Hepatocyte (in vitro differentiated cells): ENCODE data around the gene MSI2. TPM values are rescaled to one million over a fixed set of nuclear protein-coding genes. Genes with fewer than 3 reads are reported as not detected.

Experiments
- DNase-seq: peaks from one replicate; pipeline ENCODE4 v3.0.0-alpha.2; 2016; ENCODE audit warnings: low spot score
- H2AFZ ChIP-seq: fragments of 200-600 bp; sonication (generic); 2 replicates; pipeline ENCODE4 v1.6.0; 2016; ENCODE audit warnings: antibody characterized with exemption, mild to moderate bottlenecking
- H3K27ac ChIP-seq: fragments of 200-600 bp; sonication (generic); 2 replicates; pipeline ENCODE4 v1.5.1; 2016; ENCODE audit warnings: mild to moderate bottlenecking
- H3K27me3 ChIP-seq: fragments of 200-600 bp; sonication (generic); 2 replicates; pipeline ENCODE4 v1.6.1; 2016
- H3K36me3 ChIP-seq: fragments of 200-600 bp; sonication (generic); replicated peaks from 2 replicates; pipeline ENCODE4 v1.5.1; 2016; ENCODE audit warnings: low read depth; ENCODE audit not compliant: insufficient read depth
- H3K4me1 ChIP-seq: fragments of 200-600 bp; sonication (generic); 2 replicates; pipeline ENCODE4 v1.5.1; 2016; ENCODE audit warnings: mild to moderate bottlenecking, moderate library complexity; ENCODE audit not compliant: insufficient read depth
- H3K4me2 ChIP-seq: fragments of 200-600 bp; sonication (generic); 2 replicates; pipeline ENCODE4 v1.6.0; 2016
- H3K4me3 ChIP-seq: fragments of 200-600 bp; sonication (generic); 2 replicates; pipeline ENCODE4 v1.5.1; 2016; ENCODE audit warnings: mild to moderate bottlenecking
- H3K79me2 ChIP-seq: fragments of 200-600 bp; sonication (generic); 2 replicates; pipeline ENCODE4 v1.6.0; 2017; ENCODE audit warnings: mild to moderate bottlenecking
- H3K9me2 ChIP-seq: fragments of 200-600 bp; sonication (generic); replicated peaks from 2 replicates; pipeline ENCODE4 v1.6.0; 2017; ENCODE audit warnings: mild to moderate bottlenecking; ENCODE audit not compliant: insufficient read depth
- H3K9me3 ChIP-seq: fragments of 200-600 bp; sonication (generic); 2 replicates; pipeline ENCODE4 v1.5.1; 2016; ENCODE audit warnings: low read depth, mild to moderate bottlenecking
- H4K20me1 ChIP-seq: fragments of 200-600 bp; sonication (generic); 2 replicates; pipeline ENCODE4 v1.6.0; 2016; ENCODE audit warnings: mild to moderate bottlenecking; ENCODE audit not compliant: insufficient read depth, poor library complexity, severe bottlenecking
- CTCF ChIP-seq: fragments of 200-600 bp; sonication (generic); IDR thresholded peaks from 2 replicates; pipeline ENCODE4 v1.5.1; 2016; ENCODE audit warnings: antibody characterized with exemption, mild to moderate bottlenecking; ENCODE audit not compliant: poor library complexity
- EZH2 ChIP-seq: fragments of 200-600 bp; sonication (generic); IDR thresholded peaks from 2 replicates; pipeline ENCODE4 v1.6.1; 2016; ENCODE audit warnings: antibody characterized with exemption, mild to moderate bottlenecking, borderline replicate concordance
- EZH2phosphoT487 ChIP-seq: fragments of 200-600 bp; sonication (generic); IDR thresholded peaks from one replicate; pipeline ENCODE4 v1.6.1; 2018; ENCODE audit warnings: antibody characterized with exemption, mild to moderate bottlenecking, low read depth, moderate library complexity; ENCODE audit not compliant: unreplicated experiment, severe bottlenecking
- WGBS: methylation state at CpG from one replicate; pipeline ENCODE4 v1.1.6; 2016; ENCODE audit warnings: low lambda C conversion rate; ENCODE audit errors: missing lambda C conversion rate; 5-methylcytosine and 5-hydroxymethylcytosine counted together
- polyA plus RNA-seq: library from polyadenylated mRNA; unstranded; fragments of >200 nt; fragmentation: Nextera tagmentation; extraction: Ambion mirVana; gene quantifications from 2 replicates; pipeline ENCODE4 v1.2.1, GENCODE V29; 2016
- total RNA-seq: library from RNA; depleted of rRNA; stranded (reverse); fragments of >200 nt; gene quantifications from 2 replicates; pipeline ENCODE4 v1.2.3, GENCODE V29; 2014

MSI2 gene
- total and polyA plus RNA-seq, 2 experiments from 2014 or later, result 16.1 to 60.6 TPM

- 74% methylated on average over 6 of the region's 6 CpGs for WGBS
- Histone ChIP-seq H3K4me3 (no peak overlapping the region), H3K9me3 (no peaks in the 10 kb centered on the region), H3K4me2 (no peak overlapping the region), H3K27ac (no peak overlapping the region), H3K27me3 (no peaks in the 10 kb centered on the region), H3K4me1 (peaks cover 30% of the 10 kb centered on the region), H4K20me1 (peaks cover 24% of the 10 kb centered on the region), H2AFZ (no peak overlapping the region), H3K9me2 (no peaks in the 10 kb centered on the region), H3K36me3 (no peaks in the 10 kb centered on the region), H3K79me2 (peaks cover 79% of the 10 kb centered on the region)
- TF ChIP-seq EZH2 (no peak), CTCF (no peak), EZH2phosphoT487 (no peak)
- DNase-seq, result no peak
These were observed 17.2 kb downstream of the MSI2 start for GRCh38 chr17:57273490-57273889.

GRCh38 chr17:57274162-57274561 lies 17.8 kb downstream of the MSI2 start:
- Histone ChIP-seq H3K4me3 (no peak overlapping the region), H2AFZ (no peak overlapping the region), H3K9me2 (no peaks in the 10 kb centered on the region), H3K27ac (no peak overlapping the region), H3K27me3 (no peaks in the 10 kb centered on the region), H3K4me1 (peaks cover 30% of the 10 kb centered on the region), H4K20me1 (peaks cover 24% of the 10 kb centered on the region), H3K4me2 (no peak overlapping the region), H3K9me3 (no peaks in the 10 kb centered on the region), H3K36me3 (no peaks in the 10 kb centered on the region), H3K79me2 (peaks cover 79% of the 10 kb centered on the region)
- WGBS, result 76% methylated on average over 3 of the region's 3 CpGs
- TF ChIP-seq EZH2phosphoT487 (no peak), EZH2 (no peak), CTCF (no peak)
- no peak for DNase-seq

- DNase-seq, result no peak
- H3K4me2 ChIP-seq, result no peak overlapping the region
These were observed 18.9 kb downstream of the MSI2 start for GRCh38 chr17:57275071-57275764.

More at GRCh38 chr17:57275071-57275764, 18.9 kb downstream of the MSI2 start:
- peaks cover 24% of the 10 kb centered on the region for H3K4me1 ChIP-seq
- H3K9me3 ChIP-seq, result no peaks in the 10 kb centered on the region
- H3K9me2 ChIP-seq, result no peaks in the 10 kb centered on the region
- H3K79me2 ChIP-seq, result peaks cover 79% of the 10 kb centered on the region
- H3K27ac ChIP-seq, result peak overlapping the region; percentile 55
- no peak overlapping the region for H3K4me3 ChIP-seq
- 96% methylated on average over 6 of the region's 6 CpGs for WGBS
- H2AFZ ChIP-seq, result no peak overlapping the region
- no peaks in the 10 kb centered on the region for H3K27me3 ChIP-seq
- peaks cover 17% of the 10 kb centered on the region for H4K20me1 ChIP-seq
- TF ChIP-seq EZH2phosphoT487, result no peak
- TF ChIP-seq CTCF, result no peak
- TF ChIP-seq EZH2, result no peak
- no peaks in the 10 kb centered on the region for H3K36me3 ChIP-seq
